Stimulated activated CD4-positive, alpha-beta T cell treated with anti-CD3 and anti-CD28 coated beads, Interleukin-12 subunit alpha, Interleukin-12 subunit beta, amount 100 ng/mL, for 48 hours (primary cell): ENCODE measurements around the gene CLDN10.
"Not testable (repeated sequence)": the region's sequence is repeated elsewhere in the genome, so short reads cannot be mapped to it uniquely, and the experiment has no call there.

ENCODE experiments used
- DNase-seq, 3 donors: peaks; one replicate each; pipeline ENCODE4 v3.0.0-alpha.2; 2020; ENCODE audit warnings: low read depth in 2 of 3, low spot score in 1 of 3

Gene CLDN10

DNA sequence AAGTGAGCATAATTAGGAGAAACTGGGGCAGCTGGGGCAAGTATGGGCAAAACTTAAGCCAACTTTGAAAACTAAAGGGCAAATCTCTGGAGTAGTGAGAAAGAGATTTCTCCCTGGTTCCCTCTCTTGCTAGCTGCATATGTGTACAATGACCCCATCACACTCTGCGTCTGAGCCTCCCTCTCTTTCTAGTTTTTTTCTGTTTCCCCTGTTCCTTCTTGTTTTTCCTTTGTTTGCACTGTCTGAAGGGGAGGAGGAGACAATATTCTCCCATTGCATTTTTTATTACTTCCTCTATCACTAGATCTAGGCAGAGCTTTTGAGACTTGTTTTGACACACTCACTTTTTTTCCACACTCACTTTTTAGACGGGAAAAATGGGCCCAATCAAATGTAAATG, 11.2 kb upstream of the CLDN10 start:
- DNase-seq = no peak

DNA sequence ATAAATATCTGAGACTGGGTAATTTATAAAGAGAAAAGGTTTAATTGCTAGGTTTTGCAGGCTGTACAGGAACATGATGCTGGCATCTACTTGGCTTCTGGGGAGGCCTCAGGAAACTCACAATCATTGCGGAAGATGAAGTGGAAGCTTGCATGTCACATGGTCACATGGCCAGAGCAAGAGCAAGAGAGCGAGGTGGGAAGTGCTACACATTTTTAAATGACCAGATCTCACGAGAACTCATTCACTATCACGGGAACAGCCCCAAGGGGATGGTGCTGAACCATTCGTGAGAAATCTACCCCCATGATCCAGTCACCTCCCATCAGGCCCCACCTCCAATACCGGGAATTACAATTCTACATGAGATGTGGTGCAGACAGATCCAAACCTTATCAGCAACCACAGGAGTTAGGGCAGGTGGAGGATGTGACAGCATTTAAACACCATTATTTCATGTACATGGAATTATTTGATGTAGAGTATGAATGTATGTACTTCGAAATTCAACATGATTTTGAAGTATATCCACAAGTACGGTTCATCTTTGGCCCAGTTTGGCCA, 10.5 kb upstream of the CLDN10 start:
- no peak for DNase-seq

DNA sequence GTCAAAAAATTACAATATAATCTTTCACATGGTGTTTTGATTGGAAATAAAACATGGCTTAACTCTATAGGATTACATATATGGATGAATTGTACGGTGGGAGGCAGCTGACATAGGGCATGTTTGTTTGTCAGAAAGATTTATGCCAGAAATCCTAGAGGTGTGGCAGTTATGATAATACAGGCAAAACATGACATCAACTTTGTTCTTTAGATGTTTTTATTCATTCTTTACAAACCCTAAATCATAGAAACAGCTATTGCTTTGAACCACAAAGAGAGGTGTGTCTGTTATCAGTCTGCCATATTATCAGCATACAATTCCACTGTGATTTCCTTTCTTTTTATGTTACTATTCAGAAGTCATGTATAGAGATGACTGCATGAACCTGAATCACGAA, 8.2 kb upstream of the CLDN10 start:
- no peak for DNase-seq

DNA sequence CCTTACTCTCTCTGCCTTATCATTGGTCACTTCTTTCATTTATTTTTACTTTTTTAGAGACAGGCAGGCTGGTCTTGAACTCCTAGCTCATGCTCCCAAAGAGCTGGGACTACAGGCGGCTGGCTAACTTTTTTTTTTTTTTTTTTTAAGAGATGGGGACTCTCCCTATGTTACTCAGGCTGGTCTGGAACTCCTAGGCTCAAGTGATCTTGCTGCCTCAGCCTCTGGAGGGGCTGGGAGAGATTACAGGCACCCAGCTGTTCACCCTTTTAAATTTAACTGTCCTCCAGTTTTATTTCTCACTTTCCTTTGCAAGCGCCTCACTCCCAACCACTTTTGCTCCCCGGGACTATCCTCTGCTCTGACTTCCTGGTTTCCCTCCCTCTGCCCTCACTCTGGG, 5.6 kb upstream of the CLDN10 start:
- no peak for DNase-seq

DNA sequence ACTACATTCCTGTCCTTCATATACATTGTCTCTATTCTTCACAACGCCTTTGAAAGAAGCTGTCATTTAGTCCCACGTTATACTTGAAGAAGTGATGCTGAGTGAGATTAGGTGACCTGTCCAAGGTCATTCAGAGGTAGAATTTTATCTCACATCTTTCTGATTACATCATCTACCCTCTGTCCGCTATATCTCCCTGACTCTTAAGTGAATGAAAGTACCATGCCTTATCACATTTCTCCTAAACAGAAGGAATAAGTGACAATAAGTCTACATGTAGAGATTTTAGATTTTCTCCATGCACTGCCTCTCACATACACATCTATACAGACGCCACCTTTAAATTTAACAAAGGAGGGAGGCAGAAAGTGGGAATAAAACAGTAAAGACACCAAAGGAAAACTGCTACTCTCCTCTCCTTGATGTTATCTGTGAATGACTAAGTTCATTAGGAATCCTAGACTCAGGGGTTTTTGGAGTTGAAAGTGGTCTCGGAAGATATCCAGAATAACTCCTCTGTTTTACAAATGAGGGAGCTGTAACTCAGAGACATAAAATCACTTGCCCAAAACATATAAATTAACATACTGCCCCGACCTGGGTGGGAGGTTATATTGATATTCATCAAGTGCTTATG, 4.9 kb upstream of the CLDN10 start:
- no peak for DNase-seq

DNA sequence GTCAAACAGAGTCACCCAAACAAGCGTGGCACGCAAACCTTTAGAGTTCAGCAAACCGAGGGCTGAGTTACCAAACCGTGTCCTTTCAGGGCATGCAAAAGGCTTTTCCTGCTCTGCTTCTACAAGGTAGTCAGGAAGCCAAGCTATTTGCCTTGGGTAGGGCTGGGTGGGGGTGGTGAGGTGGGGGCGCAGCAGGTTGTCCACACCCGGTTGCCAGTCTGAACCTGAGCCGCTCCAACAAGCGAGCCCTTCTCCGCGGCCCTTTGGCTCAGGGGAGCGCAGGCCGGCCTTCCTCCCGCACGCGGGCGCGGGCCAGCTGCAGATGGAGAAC, 347 bp upstream of the CLDN10 start:
- DNase-seq = no peak

DNA sequence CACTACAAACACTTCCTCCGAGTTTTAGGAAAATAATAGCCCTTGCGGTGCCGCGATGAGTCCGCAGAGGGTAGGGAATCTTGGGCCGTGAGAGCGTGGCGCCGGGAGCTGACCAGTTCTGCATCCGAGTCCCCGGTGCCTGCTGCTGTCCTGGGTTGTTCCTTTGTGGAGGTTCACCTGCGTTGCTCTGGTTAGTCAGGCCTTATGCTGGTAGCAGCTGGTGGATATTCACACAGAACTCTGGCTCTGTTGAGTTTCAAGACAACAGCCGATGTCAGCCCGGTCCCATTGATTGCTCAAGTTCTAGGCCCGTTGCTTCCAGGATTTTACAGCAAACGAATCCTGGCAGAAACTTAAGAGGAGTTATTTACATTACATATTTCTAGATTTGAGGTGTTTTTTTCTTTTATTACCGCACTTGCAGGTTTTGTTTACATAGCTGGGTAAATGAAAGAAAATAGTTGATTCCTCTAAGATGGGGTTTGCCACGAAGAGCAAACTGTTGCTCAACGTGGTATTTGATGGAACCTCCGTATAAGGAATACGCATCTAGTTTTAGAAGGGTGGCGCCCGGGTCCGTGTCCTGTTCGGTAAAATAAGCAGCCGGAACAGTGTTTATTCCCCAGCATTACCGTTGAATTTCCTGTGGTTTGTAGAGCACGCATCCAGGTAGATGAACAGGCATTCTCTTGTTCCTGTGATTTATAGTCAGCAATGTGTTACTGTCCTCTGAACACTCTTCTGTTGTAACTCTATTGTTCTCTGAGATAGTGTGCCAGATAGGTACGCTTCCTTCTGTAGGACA, 1.3 kb downstream of the CLDN10 start:
- no peak for DNase-seq

DNA sequence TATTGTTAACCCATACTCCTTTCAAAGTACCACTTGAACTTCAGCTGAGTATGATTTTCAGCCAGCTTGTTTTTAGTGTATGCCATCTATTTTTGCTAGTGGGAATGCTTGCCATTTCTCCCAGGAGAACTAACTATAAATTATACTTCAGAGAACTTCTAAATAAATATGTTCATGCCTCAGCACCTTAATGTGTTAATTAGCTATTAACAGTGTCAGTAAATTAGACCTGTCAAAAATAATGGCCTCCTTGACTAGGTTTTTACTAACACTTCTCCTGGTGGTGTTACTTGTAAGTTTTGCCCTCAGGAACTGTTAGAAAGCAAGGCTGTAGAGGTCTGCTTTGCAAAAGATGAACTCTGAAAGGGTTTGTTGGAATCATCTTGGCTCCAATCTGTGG, 4.5 kb downstream of the CLDN10 start:
- no peak for DNase-seq

DNA sequence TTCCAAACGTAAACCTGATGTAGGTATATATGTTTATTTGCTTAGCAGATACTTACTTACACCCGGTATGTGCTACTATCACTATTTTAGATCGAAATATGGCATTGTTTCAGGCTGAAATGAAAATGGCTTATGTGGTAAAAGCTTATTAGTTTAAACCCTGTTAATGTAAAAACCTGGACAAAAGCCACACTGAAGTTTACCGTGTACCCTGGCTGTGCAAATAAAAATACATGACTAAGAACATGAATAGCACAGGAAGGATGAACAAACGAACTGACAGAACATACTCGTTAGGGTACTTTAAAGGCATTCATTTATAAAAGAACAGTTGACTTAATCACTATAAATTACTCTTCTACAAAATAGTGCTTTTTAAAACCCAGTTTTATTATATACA, 6.6 kb downstream of the CLDN10 start:
- no peak for DNase-seq

DNA sequence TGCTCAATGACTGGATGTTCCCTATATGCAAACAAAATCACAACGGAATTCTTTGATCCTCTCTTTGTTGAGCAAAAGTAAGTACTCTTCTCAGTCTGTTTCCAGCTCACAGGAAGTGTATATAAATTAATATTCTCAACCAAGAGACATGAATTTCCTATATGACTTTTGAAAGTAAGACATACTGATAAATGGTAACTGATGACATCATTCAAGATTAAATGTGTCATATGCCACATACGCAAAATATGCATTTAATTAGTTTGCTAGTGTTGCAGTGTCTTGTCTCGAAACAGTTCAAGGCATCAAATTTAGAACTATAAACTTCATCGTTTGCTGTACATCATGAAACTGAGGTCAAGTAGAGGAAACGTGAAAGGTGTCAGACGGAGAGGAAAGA, 7.9 kb downstream of the CLDN10 start:
- DNase-seq = no peak

DNA sequence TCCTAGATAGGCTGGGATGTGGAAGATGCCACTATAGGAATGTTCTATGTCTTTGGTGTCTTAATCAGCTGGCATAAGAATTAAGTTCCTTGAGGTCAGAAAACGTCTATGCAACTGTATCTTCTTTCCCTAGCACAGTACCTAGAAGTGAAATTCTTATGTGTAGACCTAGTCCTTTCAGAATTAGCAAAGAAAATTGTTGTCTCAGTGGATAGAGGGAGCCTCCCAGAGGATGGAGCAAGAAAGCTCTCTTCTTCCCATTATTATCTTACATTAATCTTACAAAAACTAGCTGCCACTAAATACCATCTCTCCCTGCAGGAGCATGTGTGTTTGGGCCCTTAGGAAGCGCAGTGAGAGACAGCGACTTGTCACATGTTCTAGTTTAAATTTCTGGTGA, 11.6 kb downstream of the CLDN10 start:
- DNase-seq = no peak

DNA sequence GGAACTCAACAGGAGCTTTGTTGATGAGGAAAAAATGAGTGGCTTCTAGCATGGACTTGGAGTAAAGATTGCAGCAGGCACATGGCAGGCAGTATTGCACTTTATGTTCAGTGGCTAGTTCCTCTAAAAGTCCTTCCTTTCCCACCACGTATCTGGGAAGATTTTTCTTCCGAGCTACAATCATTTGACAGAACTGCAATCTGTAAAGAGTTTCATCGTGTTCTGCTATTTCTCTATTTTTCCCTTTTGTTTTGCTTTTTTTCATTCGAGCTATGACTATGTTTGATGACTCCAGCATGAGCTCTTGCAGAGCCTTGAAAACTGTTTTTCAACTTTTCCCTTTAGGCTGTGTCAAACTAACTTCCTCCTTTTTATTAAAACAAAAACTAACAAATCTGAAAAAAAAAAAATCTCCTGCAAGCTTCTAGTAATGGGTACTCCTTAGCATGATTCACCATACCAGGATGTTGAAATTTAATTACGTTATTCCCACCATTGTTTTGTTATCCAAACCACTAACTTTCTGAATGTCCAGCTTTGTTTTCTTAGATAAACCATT, 12.3 kb downstream of the CLDN10 start:
- DNase-seq = no peak

DNA sequence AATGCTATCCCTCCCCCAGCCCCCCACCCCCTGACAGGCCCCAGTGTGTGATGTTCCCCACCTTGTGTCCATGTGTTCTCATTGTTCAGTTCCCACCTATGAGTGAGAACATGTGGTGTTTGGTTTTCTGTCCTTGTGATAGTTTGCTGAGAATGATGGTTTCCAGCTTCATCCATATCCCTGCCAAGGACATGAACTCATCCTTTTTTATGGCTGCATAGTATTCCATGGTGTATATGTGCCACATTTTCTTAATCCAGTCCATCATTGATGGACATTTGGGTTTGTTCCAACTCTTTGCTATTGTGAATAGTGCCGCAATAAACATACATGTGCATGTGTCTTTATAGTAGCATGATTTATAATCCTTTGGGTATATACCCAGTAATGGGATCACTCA, 13.2 kb downstream of the CLDN10 start:
- not testable (repeated sequence) for DNase-seq

DNA sequence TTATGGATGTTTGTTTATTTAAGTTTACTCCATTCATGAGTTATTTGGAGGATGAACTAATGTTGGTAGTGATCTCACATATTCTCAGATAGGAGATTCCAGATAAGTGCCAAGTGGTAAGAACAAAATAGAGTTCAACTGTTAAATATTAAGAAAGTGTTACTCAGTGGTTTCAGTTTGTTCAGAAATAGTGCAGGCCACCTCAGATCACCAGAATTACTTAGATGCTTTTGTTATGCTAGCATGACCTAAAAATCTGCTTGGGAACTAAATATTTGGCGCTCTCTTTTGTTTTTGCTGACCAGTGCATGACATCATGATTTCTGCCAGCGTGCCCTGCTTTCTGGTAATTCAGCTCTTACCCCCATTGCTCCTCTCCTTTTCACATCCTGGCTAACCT, 15.6 kb downstream of the CLDN10 start:
- no peak for DNase-seq

DNA sequence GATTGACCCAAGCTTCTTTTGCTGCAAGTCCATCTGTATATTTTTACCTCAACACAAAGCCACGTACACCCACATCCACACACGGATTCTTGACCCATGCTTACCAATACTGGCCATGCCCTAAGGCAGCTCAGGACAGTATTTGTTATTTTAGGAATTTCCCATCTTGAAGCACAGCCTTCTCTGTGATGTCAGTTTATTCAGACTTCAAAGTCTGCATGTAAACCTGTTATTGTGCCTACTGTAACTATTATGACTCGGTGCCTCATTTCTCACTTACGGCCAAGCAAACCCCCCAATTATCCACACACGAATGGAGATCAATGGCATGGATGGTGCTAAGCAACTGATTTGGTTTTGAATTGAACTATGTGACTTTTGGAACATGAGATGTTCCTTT, 17.5 kb downstream of the CLDN10 start:
- no peak for DNase-seq

DNA sequence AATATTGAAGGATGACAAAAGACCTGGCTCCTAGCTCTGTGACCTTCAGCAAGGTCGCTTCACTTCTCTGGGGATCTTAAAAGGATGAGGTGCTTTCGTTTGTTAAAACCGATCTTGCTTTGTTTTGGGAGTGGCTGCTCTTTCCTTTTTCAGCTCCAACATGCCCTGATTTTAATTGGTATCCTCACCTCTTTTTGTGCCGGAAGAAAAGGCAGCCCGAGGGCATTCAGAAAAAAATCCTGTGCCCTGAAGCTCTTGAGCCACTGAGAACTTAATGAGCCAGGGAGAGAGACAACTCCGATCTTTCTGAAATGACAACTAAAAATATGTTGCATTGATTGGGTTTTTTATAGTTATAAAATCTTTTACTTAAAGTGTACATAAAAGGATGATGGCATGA, 19.4 kb downstream of the CLDN10 start:
- DNase-seq = no peak

DNA sequence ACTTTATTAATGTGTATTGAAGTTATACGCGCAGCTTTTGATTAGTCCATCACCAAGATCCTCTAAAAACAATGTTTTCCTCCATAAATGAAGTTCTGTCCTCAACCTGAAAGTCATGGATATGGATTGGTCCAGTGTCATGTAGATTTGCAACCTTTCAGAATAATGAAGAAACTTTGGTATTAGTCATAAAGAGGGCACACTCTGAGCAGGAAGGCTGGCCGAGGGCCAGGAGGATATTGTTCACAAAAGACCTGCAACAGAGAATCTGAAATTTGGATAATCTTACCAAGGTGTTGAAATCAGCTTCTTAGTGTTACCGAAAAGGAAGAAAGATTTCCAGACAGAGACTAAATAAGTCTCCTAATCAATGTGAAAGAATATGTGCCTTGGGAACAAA, 20.7 kb downstream of the CLDN10 start:
- no peak for DNase-seq

DNA sequence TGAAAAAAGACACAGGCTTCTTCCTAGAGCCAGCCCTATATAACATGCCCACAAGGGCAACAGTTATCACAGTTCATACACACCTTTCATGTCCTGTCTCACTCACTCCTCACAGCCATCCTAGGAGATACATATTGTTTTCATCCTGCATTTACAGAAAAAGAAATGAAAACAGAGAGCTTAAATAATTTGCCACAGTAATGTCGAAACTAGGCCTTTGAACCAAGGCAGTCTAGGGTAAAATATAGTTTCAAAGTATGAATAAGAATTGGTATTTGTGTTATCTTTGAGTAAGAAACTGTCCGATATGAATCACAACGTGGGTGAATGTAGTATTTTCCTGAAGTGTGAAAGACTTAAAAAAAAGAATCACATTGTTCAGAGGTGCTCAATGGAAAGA, 26.8 kb downstream of the CLDN10 start:
- no peak for DNase-seq

DNA sequence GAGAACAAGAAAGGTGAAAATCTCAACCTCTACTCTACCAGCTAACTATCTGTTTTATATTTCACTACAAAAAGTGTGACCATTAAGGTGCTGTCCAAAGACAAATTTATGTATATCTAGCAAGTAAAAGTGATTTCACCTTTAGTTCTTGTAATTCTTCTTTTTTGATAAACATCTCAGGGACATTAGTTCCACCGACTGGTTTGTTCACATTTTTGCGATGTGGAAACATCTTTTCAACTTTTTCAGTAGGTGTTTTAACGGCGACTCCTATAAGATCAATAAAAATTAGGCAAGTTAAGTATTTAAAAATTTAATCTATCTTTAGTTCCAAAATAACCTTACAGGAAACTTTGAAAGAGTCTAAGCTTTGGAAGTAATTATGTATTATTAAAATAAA, 33.3 kb downstream of the CLDN10 start:
- no peak for DNase-seq

DNA sequence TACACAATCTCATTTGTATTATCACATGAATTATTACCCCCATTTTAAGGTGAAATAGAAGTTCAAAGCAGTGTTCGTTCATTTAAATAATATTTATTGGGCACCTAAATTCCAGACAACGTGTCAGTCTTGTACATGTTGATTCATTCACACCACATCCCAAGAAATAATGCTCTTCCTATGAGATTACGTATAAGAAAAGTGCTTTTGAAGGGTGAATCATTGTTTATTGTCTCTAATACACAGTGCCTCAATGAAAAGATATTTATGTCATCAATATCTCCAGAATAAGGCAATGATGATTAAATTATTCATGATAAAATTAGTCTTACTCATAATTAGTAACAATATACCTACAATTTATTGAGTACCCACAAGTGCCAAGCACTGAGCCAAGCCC, 35.6 kb downstream of the CLDN10 start:
- no peak for DNase-seq

DNA sequence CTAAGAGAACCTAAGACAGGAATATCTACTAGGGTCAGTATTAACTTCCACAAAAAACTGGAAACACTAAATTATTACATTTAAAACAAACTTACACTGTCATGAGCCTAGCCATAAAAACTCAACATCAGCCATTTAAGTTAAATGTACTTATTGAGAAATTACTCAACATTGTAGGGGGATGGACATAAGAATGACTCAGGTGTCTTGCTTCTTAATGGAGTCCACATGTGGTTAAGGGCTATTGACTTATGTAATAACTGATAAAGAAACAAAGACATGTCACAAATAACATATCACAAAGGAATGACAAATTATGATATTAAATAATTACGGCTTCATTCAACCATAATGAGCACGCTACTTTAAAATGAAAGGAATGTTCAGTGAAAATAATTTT, 36.2 kb downstream of the CLDN10 start:
- DNase-seq = no peak

DNA sequence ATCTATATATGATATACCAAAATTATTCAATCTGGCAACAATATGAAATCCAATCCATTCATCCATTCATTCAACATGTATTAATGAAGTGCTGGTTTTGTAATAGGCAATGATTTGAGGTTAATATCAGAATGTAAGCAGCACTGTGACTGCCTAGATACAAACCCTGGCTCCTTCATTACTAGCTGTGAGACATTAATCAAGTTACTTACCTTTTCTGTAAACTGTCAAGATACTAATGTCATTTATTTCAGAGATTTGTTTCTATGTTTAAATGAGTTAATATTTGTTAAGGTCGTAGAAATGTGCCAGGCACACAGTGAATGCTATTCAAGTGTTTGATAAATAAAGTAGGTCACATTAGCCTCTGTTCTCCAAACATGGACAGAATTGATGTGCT, 40.9 kb downstream of the CLDN10 start:
- DNase-seq = no peak

DNA sequence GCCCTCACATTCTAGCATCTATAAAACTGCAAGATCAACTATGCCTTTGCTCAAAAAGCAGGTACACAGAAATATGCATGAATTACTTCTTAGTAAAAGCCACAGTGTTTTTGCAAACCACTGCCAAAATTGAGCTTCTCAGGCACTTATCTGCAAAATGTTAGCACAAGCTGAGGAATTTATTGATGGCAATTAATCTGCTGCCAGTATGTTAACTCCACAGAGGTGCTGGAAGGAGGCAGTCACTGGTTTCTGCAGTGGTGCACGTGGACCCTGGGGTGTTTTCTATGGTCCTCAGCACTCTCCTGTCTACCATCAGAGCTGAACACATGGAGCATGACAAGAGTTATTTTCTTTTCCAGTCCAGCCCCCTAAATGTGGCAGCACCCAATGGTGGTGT, 44.2 kb downstream of the CLDN10 start:
- DNase-seq = no peak
